Activated T-cell treated with anti-CD3 and anti-CD28 coated beads, Interleukin-2, amount 50 U/mL, for 48 hours (primary cell): ENCODE results near the gene TRIM7.
"Not testable (repeated sequence)": the region's sequence is repeated elsewhere in the genome, so short reads cannot be mapped to it uniquely, and the experiment has no call there.

Source experiments
- DNase-seq, 2 experiments: peaks; one replicate each; pipeline ENCODE4 v3.0.0-alpha.2; 2020

Gene TRIM7

DNA sequence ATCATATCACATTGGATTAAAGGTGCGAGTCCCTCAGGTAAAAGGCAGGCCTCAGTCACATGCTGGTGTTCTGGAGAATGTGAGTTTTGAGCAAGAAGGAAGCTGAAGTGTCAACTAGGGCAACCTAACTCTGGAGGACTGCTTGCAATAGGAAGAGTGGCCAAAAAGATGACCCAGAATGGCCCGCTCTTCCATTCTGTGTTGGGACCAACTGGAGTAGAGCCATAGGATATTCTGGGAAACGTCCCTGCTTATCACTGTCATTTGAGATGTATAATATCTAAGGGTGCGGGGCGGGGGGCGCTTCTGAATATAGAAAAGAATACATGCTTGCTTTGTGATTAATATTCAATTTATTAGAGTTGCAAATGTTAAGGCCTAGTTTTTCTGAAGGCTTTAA is 7.1 kb upstream of the TRIM7 start:
- DNase-seq = no peak

DNA sequence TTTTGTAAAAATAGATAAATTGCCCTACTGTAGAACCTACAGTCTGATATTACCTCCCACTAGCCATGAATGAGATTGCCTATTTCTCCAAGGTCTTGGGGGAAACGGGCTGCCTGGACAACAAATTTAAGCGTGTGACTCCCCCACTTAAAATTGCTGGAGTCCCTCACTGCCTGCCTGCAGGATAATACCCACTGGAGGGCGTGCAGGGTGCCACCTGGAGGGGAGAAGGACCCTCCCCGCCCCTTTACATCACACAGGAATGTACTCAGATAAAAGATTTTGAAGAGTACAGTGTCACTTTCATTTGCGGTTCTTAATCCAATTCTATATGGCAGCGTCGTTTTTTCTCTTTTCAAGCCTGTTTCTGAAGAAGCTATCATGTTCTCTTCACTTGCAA is 6.2 kb upstream of the TRIM7 start:
- no peak for DNase-seq

DNA sequence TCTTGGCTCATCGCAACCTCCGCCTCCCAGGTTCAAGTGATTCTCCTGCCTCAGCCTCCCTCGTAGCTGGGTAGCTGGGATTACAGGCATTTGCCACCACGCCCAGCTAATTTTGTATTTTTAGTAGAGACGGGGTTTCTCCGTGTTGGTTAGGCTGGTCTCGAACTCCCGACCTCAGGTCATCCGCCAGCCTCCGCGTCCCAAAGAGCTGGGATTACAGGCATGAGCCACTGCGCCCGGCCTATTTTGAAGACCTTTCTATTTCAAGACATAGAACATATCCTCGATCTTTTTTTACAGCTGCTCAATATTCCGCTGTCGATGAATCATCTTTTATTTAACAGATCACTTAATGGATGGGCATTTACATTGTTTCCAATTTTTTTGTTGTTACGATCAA is 5.7 kb upstream of the TRIM7 start:
- DNase-seq = not testable (repeated sequence)

DNA sequence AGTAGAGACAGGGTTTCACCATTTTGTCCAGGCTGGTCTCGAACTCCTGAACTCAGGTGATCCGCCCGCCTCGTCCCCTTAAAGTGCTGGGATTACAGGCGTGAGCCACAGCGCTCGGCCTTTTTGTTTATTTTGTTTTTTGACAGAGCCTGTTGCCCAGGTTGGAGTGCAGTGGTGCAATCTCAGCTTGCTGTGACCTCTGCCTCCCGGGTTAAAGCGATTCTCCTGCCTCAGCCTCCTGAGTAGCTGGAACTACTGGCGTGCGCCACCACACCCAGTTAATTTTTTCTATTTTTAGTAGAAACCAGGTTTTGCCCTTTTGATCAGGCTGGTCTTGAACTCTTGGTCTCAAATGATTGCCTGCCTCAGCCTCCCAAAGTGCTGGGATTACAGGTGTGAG is 5.2 kb upstream of the TRIM7 start:
- DNase-seq = not testable (repeated sequence)

DNA sequence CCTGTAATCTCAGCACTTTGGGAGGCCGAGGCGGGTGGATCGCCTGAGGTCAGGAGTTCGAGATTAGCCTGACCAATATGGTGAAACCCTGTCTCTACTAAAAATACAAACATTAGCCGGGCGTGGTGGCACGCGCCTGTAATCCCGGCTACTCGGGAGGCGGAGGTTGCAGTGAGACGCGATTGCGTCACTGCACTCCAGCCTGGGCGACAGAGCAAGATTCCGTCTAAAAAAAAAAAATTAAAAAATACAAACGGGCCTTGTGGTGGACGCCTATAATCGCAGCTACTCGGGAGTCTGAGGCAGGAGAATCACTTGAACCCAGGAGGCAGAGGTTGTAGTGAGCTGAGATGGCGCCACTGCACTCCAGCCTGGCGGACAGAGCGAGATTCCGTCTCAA is 4.0 kb upstream of the TRIM7 start:
- DNase-seq = not testable (repeated sequence)

DNA sequence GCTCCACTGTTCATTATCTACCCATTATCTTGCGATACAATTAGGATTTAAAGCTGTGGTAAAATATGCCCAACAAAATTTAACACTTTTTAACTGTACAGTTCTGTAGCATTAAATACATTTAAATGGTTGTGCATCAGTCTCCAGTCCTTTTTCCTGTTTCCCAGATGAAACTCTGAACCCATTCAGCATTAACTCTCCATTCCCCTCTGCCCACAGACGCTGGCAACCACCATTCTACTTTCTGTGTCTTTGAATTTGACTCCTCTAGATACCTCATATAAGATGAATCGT is 2.9 kb upstream of the TRIM7 start:
- DNase-seq = no peak

DNA sequence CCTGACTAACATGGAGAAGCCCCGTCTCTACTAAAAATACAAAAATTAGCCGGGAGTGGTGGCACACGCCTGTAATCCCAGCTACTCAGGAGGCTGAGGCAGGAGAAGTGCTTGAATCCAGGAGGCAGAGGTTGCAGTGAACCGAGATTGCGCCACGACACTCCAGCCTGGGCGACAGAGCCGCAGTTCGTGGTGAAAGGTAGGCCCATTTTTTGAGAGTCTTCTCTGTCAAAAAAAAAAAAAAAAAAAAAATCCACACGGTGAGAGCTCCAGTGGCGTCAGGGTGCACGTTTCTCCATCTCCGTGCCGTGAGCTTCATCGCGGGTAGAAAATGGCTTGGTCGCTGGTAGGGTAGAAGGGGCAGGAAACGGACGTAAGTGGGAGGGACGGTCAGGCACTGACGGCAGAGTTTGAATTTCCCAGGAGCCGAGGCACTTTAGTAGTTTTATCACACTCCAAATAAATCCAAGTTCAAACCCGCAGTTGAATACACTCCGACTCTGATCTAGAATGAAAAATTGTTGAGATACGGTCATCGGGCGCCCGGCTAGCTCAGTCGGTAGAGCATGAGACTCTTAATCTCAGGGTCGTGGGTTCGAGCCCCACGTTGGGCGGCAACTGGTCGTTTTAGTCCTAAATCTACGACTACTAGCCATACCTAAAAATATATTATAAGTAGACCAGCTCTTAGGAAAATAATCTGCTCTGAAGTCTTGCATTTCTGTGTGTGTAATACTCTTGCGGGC is 2.4 kb upstream of the TRIM7 start:
- peak; percentile 94 to 96 for DNase-seq

DNA sequence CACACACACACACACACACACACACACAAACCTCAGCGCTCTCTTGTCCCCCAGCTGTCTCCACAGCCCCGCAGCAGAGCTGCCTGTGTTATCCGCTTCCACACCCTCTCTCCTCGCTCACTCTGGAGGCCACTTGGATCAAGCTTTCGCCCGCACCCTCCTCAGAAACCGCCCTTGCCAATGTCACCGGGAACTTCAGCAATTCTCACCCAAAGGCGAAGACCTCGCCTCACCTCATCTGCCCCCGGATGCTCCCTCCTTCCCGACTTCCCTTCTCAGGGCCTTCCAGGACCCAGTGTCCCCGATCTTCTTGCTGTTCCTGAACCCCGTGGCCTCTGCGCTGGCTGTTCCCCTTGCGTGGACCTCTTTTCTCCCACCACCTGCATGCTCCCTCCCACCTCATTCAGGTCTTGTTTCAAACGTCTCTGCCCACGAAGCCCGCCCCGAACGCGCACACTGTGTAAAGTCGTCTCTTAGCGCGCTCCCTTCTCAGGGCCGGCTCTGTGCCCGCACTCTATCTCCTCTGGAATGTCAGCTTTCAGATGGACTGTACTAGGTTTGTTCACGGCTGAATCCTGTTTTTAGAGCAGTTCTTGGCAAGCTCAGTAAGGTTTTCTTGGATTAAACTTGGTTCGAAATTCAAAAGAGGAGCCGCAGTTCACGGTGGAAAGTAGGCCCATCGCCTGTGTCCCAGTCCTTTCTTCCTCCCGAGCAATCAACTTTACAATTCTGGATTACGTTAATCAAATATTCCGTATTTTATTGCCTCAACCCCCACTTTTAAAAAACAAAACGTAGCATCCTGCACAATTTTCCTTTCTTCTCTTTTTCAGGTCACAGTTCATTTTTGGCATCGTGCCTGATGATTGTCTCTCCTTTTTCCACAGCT is 1.0 kb upstream of the TRIM7 start:
- peak; percentile 56 to 62 for DNase-seq

DNA sequence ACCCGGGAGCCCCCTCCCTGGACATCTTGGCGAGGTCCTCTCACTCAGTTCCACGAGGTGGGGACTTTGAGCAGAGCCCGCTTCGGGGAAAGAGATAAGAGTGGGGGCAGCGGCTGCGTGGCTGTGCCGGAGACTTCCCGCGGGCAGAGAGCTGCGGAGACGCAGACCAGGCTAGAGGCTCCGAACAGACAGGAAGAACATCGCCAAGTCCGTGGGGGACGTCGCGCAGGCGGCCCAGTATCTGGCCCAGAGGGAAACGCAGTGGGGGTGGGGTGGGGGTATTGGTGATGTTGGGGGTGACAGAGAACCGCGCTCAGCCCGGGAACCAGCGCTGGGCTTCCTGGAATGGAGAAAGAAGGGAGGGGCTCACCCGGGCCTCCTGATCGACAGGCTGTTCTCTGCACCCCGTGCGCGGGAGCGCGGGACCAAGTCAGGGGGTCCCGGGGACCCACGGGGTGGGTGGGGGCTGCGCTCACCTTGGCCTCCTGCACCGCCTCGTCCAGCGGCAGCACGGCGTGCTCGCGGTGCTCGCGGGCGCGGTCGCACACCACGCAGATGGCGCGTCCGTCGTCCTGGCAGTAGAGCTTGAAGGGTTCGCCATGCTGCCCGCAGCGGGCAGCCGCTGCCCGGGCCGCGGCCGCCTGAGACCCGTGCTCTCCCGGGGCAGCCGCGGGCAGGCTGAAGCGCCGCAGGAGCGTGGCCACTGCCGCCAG is 727 bp downstream of the TRIM7 start:
- peak; percentile 46 to 55 for DNase-seq

DNA sequence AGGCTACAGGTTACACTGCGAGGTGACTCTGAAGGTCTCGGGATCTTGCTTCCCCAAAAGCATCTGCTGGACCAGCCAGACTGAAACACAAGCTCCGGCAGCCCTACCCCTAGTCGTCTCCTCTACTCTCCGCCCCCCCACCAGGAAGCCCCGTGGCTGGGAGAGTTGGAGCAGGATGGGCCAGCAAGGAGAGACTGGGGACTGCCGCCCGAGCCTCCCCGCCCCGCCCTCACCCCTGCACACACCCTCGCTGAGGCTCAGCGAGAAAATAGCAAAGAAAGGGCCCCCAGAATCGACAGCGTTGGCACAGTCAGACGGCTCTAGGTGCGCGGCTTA is 1.3 kb downstream of the TRIM7 start:
- no peak for DNase-seq

DNA sequence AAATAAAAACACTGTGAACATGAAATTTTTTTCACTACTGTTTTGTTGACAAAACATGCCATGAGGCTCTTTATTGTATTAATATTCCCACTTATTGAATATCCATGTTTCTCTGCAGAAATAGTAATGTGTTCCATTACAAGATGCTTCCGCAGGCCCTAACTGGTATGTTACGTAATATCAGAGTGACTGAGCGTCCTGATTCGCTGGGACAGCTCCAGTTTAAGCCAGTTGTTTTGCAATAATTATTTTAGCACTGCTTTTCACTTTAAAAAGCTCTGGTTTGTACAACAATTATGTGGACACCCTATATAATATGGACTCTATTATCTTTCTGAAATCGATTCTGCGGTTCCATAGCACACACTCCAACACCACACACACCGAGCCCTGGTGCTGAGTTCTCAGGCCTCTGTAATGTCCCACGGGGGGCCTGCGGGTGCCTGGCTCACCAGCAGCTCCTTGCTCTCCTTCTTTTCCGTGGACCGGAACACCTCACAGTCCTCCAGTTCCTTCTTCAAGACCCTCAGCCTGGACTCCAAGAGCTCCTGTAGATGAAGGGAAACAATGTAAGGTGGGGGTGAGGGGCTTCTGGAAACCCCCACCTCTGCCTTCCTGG is 1.8 kb downstream of the TRIM7 start:
- no peak for DNase-seq

DNA sequence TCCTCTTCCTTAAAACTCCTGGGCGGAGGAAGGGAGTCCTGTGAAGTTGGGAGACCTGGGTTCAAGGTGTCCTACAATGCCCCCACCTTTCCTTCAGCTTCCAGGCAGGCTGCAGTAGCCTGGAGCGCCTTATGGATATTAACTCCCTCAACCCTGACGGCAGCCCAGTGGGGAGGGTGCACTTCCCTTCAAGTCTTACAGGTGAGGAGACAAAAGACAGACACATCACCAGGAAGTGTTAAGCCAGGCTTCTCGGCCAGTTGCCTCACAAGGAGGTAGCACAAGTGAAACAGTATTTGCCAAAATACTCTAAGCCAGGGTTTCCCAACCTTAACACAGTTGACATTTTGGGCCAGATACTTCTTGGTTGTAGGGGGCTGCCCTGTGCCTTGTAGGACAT is 4.2 kb downstream of the TRIM7 start:
- no peak for DNase-seq

DNA sequence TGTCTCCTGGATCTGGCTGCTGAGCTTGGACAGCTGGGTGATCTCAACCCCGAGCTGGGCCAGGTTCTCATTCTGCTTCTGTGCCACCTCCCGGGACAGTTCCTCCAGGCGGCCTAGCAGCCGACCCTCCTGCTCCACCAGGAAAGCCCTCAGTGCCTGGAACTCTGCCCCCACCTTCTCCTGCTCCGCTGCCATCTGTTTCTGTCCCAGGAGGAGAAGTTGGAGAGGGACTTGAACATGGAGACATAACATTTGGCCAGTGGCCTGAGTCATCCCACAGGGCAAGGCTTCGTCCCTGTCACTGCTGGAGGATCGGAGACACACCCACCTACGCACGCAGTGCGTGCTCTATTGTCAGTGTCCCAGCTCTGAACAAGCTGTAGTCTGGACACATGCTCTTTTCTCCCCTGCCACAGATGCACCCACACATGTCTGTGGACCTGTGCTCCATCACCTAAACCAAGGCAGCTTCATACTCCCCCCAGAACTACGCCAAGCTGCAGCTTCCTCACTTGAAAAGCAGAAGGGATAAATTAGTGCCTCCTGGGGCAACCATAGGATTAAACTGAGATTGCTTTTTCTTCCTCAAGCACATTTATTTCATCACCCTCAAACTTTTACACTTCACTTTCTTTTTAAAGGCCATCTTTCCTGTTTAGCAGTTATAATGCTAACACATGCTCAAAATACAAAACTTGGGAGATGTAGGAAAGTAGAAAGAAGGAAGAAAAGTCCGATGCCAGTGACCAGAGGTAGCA is 4.9 kb downstream of the TRIM7 start:
- no peak for DNase-seq

DNA sequence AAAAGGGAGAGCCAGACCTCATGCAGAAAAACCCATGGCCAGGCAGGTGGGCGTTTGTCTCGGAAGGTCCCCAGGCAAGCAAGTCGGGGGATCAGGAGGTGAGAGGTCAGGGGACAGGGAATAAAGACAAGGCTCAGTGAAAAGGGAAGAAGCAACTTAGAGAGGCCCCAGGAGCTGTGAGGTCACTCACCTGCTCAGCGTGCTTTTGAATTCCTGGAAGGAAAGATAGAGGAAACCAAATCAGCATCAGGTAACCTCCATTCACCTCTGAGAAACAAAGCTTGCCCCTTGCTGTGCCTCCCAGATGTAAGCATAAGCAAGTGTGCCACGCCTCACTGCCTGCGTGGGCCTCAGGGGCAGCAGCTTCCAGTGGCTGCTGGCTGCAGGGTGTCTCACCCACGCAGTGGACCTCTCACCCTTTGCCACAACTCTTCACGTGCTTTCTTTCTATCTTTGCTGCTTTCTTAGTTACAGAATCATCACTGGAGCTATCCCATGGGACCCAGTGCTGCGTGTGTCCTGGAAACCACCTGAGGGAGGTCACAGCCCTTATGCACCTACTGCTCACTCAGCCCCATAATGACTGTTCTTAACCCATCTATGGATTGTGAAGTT is 6.0 kb downstream of the TRIM7 start:
- DNase-seq = no peak

DNA sequence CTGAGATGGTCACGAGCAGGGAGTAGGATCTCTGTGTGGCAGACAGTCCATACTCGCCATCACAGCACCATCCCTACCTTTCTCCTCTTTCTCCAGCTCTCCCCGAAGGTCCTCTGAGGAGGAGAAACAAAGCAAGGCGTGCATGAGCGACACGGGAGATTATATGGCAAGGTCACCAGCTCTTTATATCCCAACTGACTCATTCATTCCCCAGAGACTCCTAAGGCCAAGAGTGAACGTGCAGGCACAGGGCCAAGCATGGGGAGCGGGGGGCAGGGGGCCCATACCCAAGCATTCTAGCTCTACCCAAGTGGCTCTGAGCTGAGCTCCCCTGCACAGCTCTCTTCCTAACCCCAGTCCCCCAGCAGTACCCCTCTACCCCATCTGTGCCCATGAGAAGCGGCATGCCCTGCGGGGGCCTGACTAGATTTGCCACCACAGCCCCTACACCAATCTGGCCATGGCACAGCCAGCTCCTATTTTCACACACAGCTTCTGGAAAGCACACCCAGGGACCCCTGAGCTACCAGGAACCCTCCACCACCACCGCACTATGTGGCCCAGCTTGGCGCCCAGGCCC is 6.8 kb downstream of the TRIM7 start:
- no peak for DNase-seq

DNA sequence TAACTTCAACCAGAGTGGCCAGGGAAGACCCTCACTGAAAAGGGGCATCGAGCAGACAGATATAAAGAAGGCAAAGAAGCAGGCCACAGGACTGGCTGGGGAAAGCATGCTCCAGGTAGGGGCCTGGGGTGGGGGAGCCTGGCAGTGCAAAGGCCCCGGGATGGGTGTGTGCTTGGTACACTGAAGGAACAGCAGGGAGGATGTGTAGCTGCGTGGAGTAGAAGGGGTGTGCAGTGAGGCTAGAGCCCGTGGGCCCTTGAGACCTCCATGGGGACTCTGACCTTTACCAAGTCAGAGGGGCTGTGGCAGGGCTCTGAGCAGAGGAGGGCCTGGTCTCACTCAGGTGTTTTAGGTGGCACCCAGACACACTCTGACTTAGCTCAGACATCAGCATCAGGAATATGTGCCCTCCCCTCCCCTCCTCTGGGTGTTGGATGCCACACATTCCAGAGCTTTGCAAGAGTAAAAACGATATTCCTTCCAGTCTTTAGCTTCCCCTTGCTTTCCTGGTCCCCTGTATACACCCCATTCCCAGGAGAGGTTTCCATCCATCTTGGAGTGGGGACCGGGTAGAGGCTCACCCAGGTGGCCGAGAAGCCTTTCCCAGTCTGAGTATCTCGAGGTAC is 7.6 kb downstream of the TRIM7 start:
- DNase-seq = no peak

DNA sequence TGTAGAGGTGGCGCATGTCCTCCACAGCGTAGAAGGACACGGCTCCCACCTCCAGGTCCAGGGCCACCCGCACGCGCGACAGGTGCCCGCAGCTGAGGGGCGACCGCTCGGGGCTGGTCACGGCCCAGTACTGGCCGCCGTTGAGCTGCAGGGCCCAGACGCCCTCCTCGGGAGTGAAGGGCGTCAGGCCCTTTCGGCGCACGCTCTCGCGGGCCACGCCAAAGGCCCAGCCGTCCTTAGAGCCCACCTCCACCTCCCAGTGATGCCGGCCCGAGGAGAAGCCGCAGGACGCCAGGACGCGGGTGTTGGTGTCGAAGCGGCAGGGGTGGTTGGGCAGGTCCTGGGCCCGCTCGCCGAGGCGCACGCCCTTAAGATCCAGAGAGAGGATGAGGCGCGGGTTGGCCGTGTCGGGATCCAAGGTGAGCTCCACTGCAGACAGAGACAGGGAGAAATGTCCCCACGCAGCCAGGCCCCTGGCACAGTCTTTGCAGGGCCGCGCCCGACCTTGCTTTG is 9.7 kb downstream of the TRIM7 start:
- no peak for DNase-seq

DNA sequence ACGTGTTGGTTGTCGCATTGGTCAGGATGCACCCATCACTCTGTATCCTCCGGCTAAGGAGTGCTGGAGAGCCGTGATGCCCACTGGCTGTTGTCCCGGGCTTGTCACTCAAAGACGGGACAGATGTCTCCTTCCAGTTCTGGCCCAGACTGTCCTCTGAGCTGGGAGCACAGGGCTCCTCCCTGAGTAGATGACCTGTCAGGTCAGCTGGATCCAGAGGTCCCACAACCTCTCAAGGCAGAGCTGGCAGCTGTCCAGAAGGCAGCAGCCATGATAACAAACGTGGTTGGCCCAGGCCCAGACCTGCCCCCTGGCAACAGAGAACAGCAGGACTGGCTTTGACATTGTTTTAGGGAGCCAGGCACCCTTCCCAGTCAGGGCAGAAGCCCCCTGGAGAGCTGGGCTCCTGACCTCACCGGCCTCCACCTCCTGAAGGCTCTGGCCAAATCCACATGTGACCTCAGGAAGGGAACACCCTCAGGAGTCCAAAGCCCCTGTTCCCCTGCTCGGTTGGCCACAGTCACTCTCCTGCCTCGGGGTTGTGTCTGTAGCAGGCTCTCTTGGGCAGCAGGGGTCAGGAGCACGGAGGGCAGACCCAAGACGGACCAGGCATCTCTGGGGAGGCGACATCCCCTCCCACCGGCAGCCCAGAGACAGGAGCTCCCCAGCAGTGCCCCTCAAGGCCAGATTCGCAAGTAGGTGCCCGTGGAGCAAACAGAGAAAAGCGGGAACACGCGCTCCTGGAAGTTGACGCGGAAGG is 10.3 kb downstream of the TRIM7 start:
- no peak for DNase-seq

DNA sequence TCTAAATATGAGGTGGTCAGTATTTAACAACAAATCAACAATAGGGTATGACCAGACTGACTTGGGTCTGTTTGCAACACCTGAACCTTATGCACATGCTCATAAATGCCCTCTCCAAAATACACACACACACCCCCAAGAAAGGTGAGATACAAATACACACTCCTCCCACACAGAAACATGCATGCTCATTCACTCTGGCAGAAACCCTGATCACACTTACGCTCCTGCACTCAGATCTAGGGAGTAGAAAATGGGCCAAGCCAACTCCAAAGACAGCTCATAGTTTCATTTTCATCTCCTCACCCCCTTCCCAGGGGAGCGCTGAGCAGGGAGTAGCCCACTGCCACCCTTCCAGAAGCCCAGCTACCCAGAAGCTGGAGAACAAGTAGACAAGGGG is 11.3 kb downstream of the TRIM7 start:
- no peak for DNase-seq

DNA sequence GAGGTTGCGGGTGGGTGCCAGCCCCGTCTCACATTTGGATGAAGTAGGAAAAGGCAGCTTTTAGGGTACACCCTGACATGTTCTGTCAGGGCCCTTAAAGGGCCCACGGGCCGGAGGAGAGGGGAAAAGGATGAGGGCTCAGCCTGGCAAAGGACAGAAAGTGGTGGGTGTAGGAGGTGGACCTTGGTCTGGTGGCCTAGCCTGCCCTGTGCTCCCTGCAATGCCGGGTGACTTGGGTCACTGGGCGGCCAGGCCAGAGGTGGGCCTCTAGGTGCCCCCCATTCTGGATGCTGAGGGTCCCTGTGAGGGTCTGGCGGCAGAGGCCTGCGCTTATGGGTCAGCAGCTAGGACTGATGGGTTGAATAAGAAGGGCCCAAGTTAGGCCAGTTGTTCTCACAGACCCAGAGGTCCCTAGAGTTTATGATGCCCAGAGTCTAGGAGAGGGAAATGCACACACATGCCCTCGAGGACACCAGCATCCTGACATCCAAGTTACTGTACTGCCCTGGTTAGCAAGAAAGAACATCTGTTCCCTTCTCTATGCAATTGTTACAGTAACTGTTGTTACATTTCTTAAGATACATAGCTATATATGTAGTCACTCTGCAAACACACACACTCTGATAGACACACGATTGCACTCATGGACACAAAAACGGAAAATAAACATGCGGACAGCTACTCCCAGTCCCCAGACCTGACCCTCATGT is 12.5 kb downstream of the TRIM7 start:
- no peak for DNase-seq
